GM18868 (cell line): Measurements from ENCODE around the gene GPR4.

ENCODE experiments used
- ATAC-seq: cut with Tn5 transposase; IDR thresholded peaks from one replicate; pipeline ENCODE4 v1.9.1; 2021; ENCODE audit warnings: mild to moderate bottlenecking, moderate library complexity; ENCODE audit not compliant: unreplicated experiment

The GPR4 gene

DNA sequence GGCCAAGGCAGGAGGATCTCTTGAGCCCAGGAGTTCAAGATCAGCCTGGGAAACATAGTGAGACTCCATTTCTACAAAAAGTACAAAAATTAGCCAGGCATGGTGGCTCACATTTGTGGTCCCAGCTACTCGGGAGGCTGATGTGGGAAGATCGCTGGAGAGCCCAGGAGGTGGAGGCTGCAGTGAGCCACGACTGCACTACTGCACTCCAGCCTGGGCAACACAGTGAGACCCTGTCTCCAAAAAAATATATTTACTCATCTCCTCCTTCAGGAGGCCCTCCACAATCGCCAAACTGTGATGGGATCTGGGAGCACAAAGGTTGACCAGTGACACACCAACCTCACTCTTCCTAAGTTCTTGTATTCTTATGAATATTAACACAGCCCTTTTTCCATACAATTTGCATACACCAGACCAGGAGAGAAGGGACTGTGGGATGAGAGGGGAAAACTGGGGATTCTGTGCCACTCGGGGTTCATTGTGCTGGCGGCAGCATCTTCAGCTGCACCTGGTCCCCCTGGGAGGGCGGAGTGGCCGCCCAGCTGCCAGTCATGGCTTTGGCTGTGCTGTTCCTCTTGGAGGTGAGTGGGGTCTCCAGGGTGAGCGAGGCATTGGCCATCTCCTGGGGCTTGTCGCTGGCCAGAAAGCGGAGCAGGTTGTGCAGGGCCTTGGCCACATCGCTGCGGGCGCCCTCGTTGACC, 11.6 kb downstream of the GPR4 start:
- no peak for ATAC-seq

DNA sequence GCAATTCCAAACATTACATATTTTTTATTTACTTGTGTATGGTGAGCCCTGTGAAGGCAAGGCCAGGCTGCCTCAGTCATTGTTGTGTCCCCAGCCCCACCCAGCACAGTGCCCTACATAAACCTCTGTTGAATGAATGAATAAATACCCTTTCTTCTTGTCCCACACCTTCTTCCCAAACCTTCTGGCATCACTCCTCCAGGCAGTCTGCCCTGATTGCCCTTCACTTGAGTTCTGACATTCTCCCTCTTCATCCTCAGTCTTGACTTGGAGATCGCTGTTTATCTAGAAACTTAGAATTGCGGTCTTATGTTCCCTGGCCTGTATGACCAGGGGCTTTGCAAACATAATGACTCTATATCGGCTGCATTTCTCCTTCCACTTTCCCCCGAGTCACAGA, 12.2 kb downstream of the GPR4 start:
- ATAC-seq = no peak

DNA sequence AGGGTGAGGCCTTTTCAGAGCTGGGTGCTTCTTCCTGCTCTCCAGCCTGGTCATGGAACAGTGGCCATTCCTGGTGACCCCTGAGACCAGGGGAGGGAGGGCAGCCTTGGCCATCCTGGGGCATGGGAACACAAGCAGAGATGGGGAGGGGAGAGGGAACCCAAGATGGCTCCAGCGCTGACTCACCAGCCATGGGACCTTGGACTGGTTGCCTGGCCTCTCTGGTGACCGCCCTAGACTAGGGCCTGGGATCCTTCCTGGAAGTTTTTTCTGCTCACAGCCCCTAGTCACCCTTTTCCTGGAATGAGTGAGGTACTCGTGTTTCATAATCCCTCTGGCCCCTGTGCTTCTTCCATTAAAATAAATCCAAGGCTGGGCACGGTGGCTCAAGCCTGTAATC, 14.1 kb downstream of the GPR4 start:
- ATAC-seq = no peak

DNA sequence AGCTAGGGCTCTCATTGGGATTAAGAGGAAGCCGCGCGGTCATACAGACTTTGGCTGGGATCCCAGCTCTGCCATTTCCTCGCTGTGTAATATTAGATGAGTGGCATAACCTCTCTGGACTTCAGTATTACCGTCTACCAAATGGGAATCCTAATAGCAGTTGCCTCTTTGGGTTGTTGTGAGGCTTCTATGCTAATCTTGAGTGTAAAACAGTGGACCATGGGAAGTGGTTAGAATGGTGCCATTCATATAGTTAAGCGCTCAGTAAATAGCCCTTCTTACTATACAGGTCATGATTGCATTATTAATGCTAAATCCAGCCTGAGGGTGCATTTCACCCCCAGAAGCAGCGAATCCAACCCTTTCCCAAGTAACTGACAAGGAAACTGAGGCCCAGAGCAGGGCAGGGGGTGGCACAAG, 16.8 kb downstream of the GPR4 start:
- ATAC-seq = no peak

DNA sequence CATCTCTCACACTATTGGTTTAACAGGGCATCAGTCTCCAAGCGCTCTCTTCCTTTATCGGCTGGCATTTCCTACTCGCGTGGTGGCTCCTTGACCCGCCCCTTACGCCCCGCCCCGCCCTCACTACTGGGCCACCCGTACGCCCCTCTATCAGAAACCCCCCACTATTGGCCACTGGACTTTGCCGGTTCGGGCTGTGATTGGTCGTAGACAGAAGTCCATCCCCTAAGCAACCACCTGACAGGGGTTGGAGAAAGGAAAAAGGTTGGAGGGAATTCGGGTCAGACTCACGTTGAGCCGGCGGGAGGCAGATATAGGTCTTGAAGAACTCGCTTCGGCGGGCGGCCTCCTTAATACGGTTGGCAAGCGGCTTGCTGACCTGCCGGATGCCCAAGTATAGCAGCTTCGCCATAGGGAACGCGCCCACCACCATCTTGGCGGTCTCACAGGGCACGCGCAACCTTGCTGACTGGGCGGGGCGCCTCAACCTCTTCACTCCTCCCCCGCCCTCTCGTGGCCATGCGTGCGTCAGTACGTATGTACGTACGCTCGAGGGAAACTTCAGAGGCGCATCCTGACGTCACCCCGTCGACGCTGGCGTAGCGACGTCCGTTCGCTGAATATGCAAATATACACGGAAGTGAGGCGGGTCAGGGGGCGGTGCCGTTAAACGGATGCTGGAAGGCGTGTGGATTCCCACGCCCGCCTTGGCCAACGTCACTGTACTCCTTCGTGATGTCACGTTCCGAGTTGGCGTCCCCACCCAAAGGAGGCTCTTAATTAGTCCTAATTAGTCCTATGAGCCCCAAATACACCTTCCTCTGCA, 17.5 kb downstream of the GPR4 start, which contains the start of gene OPA3:
OPA3 (minus strand) TSS at position 471 of the 826 bp plus-strand sequence; CDS start at position 433, 38 bp downstream.
- ATAC-seq = peak; percentile 86

DNA sequence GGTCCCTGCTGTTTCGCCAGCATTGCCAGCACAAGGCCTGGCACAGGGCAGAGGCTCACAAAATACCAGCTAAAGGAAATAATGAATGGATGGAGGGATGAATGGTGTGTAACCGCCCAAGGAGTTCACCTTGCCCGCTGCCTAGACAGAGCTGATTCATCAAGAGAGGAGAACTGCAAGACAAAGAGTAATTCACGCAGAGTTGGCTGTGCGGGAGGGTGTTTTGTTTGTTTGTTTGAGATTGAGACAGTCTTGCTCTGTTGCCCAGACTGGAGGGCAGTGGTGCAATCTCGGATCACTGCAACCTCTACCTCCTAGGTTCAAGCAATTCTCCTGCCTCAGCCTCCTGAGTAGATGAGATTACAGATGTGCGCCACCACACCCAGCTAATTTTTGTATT, 20.4 kb downstream of the GPR4 start:
- no peak for ATAC-seq

DNA sequence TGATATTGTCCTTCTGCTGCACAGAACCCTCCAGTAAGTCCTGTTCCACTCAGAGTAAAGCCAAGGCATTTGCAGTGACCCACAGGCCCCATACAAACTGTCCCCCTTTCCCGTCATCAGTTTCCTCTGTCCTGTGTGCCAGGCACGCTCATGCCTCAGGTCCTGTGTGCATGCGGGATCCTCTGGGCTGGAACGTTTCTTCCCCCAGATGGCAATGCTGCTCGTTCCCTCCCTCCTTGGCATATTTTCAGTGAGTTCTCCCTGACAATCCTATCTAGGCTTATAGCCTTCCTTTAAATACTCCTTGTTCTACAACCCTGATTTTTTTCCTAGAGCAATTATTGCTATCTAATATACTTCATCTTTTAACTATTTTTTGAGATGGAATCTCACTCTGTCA, 23.2 kb downstream of the GPR4 start:
- ATAC-seq = no peak

DNA sequence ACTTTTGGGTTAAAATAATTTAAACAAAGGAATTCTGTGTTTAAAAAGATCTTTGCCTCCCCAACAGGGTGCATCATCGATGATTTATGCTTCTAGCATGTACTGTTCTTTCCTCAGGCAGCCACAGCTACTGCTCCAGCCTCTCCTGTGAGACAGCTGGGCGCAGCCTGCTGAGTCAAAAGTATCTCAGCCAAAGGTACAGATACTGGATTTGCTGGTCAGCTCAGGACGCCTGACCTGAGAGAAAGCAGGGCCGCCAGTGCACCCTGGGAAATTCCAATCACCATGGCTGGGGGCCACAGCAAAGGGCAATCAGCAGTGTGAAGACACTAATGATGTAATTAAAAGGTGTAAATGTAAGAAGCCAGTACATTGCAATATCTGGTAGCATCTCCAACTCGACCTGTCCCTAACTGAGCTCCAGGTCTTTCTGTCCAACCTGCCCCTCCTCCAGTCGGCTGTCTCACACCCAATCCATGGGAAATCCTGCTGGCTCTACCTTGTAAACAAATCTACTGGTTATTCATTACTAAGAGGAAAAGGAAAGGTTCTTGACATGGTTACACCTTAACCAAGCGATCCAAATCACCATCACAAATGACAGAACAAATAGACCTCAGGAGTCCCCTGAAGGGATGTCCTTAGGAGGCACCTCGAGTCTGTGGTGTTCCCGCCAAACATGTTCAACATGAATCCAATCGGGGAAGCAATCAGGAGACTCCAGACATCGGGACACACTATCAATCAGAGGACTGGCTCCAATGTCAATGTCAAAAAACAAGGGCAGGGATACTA, 24.7 kb downstream of the GPR4 start:
- no peak for ATAC-seq

DNA sequence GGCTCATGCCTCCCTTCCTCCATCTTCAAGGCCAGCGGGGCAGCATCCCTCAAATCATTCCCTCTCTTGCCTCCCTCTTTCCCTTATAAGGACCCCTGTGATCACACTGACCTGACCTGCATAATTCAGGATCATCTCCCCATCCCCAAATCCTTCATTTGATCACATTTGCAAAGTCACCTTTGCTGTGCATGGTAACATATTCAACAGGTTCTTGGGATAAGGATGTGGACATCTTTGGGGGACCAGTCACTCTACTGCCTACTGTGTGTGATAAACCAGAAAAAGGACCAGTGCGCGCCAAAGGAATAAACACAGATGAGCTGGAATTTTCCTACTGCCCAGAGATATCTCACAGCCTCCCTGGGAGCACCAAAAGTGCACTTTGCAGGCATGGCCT, 25.3 kb downstream of the GPR4 start:
- no peak for ATAC-seq

DNA sequence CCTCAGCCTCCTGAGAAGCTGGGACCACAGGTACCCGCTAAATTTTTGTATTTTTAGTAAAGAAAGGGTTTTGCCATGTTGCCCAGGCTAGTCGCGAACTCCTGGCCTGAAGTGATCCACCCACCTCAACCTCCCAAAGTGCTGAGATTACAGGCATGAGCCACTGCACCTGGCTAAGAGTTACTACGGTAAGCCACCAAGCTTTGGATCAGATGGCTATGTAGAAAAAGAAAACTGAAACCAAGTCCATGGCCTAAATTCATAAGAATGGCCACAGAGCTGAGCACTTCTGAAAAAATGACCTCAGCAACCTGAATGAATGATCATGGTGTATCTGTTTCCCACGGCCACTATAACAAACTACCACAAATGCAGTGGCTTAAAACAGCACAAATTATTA, 26.8 kb downstream of the GPR4 start:
- ATAC-seq = no peak

DNA sequence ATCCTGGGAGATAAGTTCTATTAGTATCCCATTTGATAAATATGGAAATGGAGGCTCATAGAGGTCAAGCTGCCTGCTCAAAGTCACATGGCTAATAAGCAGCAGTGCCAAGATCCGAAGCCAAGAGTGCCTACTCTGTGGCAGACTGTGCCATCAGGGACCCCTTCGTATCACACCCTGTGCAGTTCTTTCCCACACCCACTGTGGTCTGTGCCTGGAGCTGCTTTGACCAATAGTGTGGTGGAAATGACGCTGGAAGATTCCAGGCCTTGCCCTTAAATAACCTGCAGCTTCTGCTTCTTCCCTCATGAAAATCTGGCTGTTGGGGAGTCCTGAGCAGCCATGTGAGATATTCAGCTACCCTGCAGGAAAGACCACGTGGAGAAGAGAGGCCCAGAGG, 27.5 kb downstream of the GPR4 start:
- no peak for ATAC-seq

DNA sequence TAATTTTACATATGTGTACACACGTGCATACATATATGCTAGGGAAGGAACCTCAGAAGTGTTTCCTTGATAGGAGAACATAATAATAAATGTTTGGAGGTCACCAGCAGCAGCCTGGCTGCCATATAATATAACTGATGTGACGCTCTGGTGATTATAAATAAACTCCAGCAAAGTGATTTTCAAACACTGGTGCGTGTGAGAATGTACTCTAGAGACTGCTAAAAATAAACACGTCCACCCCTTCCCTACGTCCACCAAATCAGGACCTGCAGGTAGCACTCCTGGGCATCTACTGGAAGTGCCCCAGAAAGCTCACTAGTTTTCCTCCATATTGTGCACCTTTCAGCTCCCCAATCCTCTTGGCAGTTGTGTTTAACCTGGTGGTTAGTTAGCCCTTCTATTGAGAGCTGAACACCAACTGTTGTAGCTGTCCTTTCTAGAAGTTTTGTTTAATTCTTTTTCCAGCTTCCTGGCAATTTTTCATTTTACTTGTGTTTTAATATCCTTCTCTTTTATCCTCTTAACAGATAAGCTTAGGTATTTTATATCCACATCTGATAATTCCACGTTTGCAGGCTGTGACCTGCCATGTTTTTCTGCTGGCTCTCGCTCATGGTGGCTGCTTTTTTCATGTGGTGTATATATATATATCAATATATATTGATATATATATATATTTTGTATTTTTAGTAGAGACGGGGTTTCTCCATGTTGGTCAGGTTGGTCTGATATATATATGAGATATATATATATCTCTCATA, 30.4 kb downstream of the GPR4 start:
- ATAC-seq = no peak

DNA sequence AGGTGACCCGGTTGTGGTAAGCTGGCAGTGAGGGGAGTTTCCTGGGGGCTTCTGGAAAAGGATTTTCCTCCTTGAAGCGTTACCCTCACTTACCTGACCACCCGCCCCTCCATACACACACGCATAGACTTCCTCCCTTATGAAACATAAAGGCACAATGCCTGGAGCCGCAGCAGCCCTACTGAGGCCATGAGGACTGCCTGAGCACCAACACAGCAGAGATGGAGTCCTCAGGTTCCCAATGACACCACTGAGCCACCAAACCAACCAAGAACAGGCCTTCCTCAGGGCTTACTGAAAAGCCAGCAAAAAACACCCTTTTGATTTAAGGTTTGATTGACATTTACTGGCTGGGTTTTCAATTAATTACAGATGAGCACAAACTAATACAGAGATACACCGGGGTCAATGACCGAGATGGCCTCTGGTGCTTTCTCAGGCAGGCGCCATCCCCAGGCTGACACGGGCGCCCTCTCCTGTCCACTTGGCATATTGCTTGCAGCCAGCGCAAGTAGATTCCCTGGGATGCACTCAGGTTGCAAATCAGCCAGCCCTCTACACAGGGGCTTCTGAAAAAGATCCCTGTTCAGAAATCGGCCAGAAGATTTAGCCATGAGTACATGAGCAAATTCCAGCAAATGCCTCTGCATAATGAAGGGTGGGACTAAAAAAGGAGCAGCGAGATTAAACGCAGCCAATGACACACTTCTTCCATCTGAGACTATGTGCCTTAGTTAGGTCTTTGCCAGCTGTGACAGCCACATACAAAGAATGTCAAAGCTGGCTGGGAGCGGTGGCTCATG, 32.2 kb downstream of the GPR4 start:
- ATAC-seq = no peak

DNA sequence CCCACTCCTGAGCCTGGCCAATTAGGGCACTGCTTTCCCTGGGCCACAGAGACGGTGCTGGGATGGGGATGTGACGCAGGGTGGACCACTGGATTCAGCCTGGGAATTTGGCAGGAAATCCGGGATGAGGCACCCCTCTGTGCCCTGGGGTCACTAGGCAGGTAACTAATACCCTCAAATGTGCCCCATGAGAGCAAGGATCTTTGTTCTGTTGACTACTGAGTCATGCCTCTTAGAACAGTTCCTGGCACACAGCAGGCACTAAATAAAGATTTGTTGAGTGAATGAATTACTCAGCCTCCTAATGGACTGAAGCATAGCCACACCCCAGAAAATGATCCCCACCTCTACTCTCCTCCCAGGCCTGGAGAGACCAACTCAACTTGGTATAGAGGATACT, 33.3 kb downstream of the GPR4 start:
- no peak for ATAC-seq

DNA sequence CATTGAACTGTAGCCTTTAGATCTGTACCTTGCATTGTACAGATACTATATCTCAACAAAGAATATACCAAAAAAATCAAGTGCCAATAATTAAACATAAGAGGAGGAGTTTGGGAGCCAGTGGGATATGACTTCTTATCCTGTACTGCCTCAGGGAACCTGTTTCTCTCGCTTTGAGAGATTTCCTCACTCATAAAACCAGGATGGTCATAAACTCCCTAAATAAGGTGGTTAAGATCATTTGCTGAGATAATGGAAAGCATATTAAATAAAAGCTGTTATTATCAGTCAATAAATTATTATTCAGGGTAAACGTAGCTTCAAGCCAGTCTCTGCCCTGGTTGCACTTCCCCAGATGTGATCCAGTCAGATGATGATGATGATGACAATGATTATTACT, 34.4 kb downstream of the GPR4 start:
- no peak for ATAC-seq

DNA sequence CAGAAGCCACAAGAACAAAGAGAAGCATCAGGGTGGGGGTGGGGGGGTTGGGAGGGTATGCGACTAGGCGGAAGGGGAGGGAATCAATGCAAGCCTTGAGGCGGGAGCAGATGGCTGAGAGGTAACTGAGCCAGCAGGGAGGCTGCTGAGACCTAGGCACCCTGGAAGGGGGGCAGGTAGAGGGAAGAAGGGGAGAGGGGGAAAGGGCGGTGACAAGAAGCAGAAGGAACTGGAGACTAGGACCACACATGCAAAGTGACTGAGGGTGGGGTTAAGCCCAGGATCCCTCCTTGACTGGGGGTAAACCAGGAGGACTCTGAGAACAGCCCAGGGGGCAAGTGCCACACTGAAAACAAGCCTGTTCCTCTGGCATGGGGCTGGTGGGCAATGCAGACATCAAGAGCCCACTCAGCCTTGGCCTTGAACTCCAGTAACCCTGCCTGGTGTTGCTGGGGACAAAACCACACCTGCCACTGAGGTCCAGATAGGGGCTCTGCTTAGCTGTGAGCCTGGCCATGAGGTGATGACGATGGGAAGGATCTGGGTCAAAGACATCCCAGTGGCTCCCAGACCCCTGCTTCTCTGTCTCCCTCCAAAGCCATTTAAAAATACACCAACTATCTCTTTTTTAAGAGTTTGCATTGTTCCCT, 37.8 kb downstream of the GPR4 start:
- ATAC-seq = no peak

DNA sequence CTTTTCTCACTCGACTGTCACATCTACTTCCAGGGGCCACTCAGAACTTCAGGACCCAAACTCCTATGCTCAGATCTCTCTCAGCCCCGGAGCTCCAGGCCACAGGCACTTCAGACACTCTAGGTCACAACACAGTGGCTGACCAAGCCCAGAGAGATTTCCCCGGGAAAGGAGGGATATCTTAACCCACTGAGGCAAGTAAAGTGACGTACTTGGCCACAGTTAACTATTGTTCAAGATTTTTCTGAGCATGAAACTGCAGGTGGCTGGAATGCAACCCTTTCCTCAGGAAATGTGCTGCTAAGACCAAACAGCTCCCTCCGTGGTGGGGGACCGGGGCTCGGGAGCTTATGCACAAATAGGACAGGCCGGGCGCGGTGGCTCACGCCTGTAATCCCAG, 41.3 kb downstream of the GPR4 start:
- no peak for ATAC-seq

DNA sequence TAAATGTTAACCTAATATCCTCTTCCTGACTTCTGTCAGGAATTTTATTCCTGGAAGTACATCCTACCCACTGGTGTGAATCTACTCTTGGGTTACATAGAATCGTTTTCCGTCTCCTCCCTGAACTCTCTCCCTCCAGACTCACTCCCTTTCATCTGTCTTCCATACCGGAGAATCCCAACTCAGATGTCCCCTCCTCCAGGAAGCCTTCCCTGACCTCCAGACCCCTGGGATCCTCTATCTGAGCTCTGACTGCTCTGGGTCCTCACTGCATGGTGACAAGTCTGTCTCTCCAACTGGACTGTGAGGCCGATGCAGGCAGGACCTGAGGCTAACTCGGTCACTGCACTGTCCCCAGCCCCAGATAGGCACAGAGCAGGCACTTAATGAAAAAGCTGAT, 42.0 kb downstream of the GPR4 start:
- ATAC-seq = no peak

DNA sequence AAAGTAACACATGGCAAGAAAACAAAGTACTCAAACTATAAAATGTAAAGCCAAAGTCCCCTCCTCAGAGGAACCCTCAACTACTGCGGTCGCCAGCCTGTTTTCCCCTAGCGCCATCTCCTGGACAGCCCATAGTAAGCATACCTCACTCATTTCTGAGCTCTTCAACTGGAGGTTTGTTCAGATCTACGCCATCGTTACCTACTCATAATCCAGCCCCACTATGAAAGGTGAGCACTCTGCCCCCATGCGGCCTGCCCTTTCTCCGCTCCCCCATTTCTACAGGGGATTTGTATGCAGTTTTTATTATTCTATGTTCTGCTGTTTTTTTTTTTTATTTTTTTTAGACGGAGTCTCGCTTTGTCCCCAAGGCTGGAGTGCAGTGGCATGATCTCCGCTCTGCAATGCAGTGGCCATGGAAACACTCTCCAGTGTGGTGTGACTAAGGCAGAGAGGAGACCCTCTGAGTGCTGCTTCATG, 43.6 kb downstream of the GPR4 start:
- no peak for ATAC-seq
